Endodermal cell (in vitro differentiated cells): ENCODE data around the gene RBM34. TPM values are rescaled to one million over a fixed set of nuclear protein-coding genes. Genes with fewer than 3 reads are reported as not detected.

Experiments
- DNase-seq: peaks from one replicate; pipeline ENCODE4 v3.0.0-alpha.2; 2017
- H3K27ac ChIP-seq: 2 replicates; pipeline ENCODE4 v1.5.1; 2013; ENCODE audit warnings: mild to moderate bottlenecking, low read depth, low read length, moderate library complexity
- H3K27me3 ChIP-seq: 2 replicates; pipeline ENCODE4 v1.6.1; 2013; ENCODE audit warnings: mild to moderate bottlenecking, low read length, moderate library complexity; ENCODE audit not compliant: insufficient read depth, control insufficient read depth, poor library complexity, severe bottlenecking
- H3K36me3 ChIP-seq: 2 replicates; pipeline ENCODE4 v1.7.0; 2013; ENCODE audit warnings: mild to moderate bottlenecking, low read length, moderate library complexity; ENCODE audit not compliant: control insufficient read depth, insufficient read depth
- H3K4me1 ChIP-seq: one replicate; pipeline ENCODE4 v1.7.0; 2013; ENCODE audit warnings: low read length; ENCODE audit not compliant: control insufficient read depth, insufficient read depth
- H3K4me3 ChIP-seq: 2 replicates; pipeline ENCODE4 v1.5.1; 2013; ENCODE audit warnings: mild to moderate bottlenecking, low read length, moderate library complexity
- H3K9ac ChIP-seq: 2 replicates; pipeline ENCODE4 v1.6.1; 2013; ENCODE audit warnings: mild to moderate bottlenecking, low read length, moderate library complexity; ENCODE audit not compliant: poor library complexity, severe bottlenecking; ENCODE audit errors: extremely low read depth
- H3K9me3 ChIP-seq: 2 replicates; pipeline ENCODE4 v1.6.1; 2013; ENCODE audit warnings: mild to moderate bottlenecking, low read length, moderate library complexity; ENCODE audit not compliant: control insufficient read depth
- H3K27ac Mint-ChIP-seq: 2 replicates; pipeline ENCODE4 v1.8.0; 2020; ENCODE audit warnings: mixed read lengths
- H3K27me3 Mint-ChIP-seq: 2 replicates; pipeline ENCODE4 v1.8.0; 2021; ENCODE audit warnings: mild to moderate bottlenecking, mixed read lengths; ENCODE audit not compliant: insufficient read depth
- H3K36me3 Mint-ChIP-seq: 2 replicates; pipeline ENCODE4 v1.8.0; 2020; ENCODE audit warnings: low read depth, mixed read lengths
- H3K4me1 Mint-ChIP-seq: 2 replicates; pipeline ENCODE4 v1.8.0; 2020; ENCODE audit warnings: mixed read lengths
- H3K4me3 Mint-ChIP-seq: 2 replicates; pipeline ENCODE4 v1.8.0; 2020; ENCODE audit warnings: mild to moderate bottlenecking, moderate library complexity, mixed read lengths
- H3K9me3 Mint-ChIP-seq: 2 replicates; pipeline ENCODE4 v1.8.0; 2020; ENCODE audit warnings: mild to moderate bottlenecking, mixed read lengths
- CTCF ChIP-seq: fragments of 200-600 bp; sonication (generic); conservative IDR thresholded peaks from 2 replicates; pipeline ENCODE4 v1.5.0; 2021; ENCODE audit warnings: antibody characterized with exemption, mild to moderate bottlenecking
- WGBS, 2 experiments: methylation state at CpG; one replicate each; pipeline versions ENCODE4 v1.1.5 to v1.1.7; 2013; ENCODE audit warnings: missing lambda C conversion rate in 2 of 2, mixed read lengths in 1 of 2; ENCODE audit not compliant: insufficient coverage in 1 of 2, insufficient read length in 1 of 2; 5-methylcytosine and 5-hydroxymethylcytosine counted together
- total RNA-seq, 2 donors: library from RNA; stranded (reverse); fragmentation: NEBNext Ultra II Directional in 1 of 2; extraction: Animal tissue kit (Norgen Biotek cat#: 25700) in 1 of 2; gene quantifications; 2 replicates in 1 of 2; 3 replicates in 1 of 2; pipeline ENCODE4 v1.2.1, GENCODE V29; 2021

The RBM34 gene
- total RNA-seq, 2 donors from 2014 or later: 104 to 127 TPM

- no peak for TF ChIP-seq CTCF
- peaks cover 8% of the 10 kb centered on the region for H3K4me1 Mint-ChIP-seq
- H3K9ac ChIP-seq: no peak overlapping the region
- no peak overlapping the region for H3K27ac Mint-ChIP-seq
- no peak overlapping the region for H3K4me3 Mint-ChIP-seq
- H3K4me3 ChIP-seq: no peak overlapping the region
- H3K36me3 Mint-ChIP-seq: peaks cover 8% of the 10 kb centered on the region
- no peak for DNase-seq
- H3K27ac ChIP-seq: no peak overlapping the region
- peaks cover 4% of the 10 kb centered on the region for H3K27me3 Mint-ChIP-seq
- H3K9me3 Mint-ChIP-seq: no peaks in the 10 kb centered on the region
- H3K27me3 ChIP-seq: no peaks in the 10 kb centered on the region
- H3K36me3 ChIP-seq: peaks cover 7% of the 10 kb centered on the region
- H3K4me1 ChIP-seq: no peaks in the 10 kb centered on the region
- WGBS, 2 experiments: 95 to 100% methylated on average over 3 to 4 of the region's 5 CpGs
- H3K9me3 ChIP-seq: no peaks in the 10 kb centered on the region
These were observed 59.3 kb downstream of the RBM34 start for GRCh38 chr1:235101558-235102258.

GRCh38 chr1:235100194-235100772 is 60.8 kb downstream of the RBM34 start:
- 72 to 87% methylated on average over 6 to 13 of the region's 13 CpGs for WGBS, 2 experiments
- H3K36me3 ChIP-seq: peaks cover 4% of the 10 kb centered on the region
- no peak overlapping the region for H3K27ac ChIP-seq
- no peak for TF ChIP-seq CTCF
- Mint-ChIP-seq H3K27ac (no peak overlapping the region), H3K4me1 (peaks cover 11% of the 10 kb centered on the region), H3K27me3 (peaks cover 4% of the 10 kb centered on the region), H3K4me3 (no peak overlapping the region), H3K9me3 (no peaks in the 10 kb centered on the region), H3K36me3 (peaks cover 8% of the 10 kb centered on the region)
- no peaks in the 10 kb centered on the region for H3K4me1 ChIP-seq
- H3K9me3 ChIP-seq: no peaks in the 10 kb centered on the region
- H3K9ac ChIP-seq: no peak overlapping the region
- H3K4me3 ChIP-seq: no peak overlapping the region
- peak; percentile 82 for DNase-seq
- no peaks in the 10 kb centered on the region for H3K27me3 ChIP-seq

GRCh38 chr1:235098991-235099390 is 62.1 kb downstream of the RBM34 start:
- Histone ChIP-seq H3K4me1 (no peaks in the 10 kb centered on the region), H3K9me3 (no peaks in the 10 kb centered on the region), H3K27me3 (no peaks in the 10 kb centered on the region), H3K36me3 (peaks cover 4% of the 10 kb centered on the region), H3K4me3 (no peak overlapping the region), H3K27ac (no peak overlapping the region), H3K9ac (no peak overlapping the region)
- TF ChIP-seq CTCF: no peak
- Mint-ChIP-seq H3K27ac (no peak overlapping the region), H3K4me1 (peaks cover 7% of the 10 kb centered on the region), H3K9me3 (no peaks in the 10 kb centered on the region), H3K36me3 (peaks cover 8% of the 10 kb centered on the region), H3K27me3 (peaks cover 4% of the 10 kb centered on the region), H3K4me3 (no peak overlapping the region)
- WGBS, 2 experiments: 93% methylated on average over 7 to 9 of the region's 9 CpGs
- peak; percentile 38 for DNase-seq
